ENCODE measurements around the gene KCNQ1OT1.

Gene KCNQ1OT1

DNA sequence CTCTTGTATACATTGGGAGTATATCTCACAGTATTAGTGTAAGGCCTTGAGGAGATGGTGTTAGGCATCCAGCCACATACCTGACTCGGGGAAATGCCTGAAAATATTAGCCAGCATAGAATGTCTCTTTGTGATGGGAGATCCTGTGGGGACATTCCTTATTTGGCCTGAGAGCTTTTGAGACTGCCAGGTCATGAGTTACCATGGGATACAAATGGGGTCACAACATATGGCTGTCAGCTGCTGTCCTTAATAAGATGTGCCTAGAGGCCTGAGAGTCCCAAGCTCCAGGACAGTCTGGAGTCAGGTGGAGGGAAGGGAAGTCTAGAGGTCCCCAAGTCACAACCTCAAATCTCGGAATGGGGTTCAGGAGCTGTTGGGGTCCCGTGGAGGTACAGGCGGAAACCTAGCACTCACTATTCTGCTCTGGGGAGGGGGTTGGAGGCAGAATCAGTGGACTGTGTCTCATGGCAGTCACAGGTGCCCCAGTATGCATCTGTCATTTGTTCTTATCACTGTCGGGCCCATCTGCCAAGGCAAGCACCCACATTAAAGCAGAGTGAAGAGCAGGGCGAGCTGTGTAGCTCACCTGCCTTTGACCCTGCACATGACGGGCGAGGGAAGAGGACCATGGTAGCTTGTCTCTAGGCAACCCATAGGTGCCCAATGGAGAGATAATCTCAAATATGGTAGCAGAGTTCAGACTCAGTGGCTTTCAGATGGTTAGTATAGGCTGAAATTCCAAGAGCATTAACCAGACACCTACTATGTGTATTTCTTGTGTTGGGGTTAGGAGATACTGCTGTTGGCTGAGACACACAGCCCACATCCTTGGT, 29.9 kb downstream of the KCNQ1OT1 start:
- TF ChIP-seq ZNF565 (CRISPR knock-in tag; conservative IDR thresholded peaks at IDR 0.05; ENCODE audit: low read depth) (no peak), OSR1 (CRISPR knock-in tag; IDR thresholded peaks at IDR 0.05) (no peak), ZNF70 (CRISPR knock-in tag; IDR thresholded peaks at IDR 0.05) (no peak), SNAI2 (CRISPR knock-in tag; IDR thresholded peaks at IDR 0.05) (no peak), CSRNP3 (CRISPR knock-in tag; IDR thresholded peaks at IDR 0.05) (no peak), ESRRG (CRISPR knock-in tag; IDR thresholded peaks at IDR 0.05) (no peak), ZNF8 (CRISPR knock-in tag; IDR thresholded peaks at IDR 0.05) (no peak), TOX (CRISPR knock-in tag; IDR thresholded peaks at IDR 0.05; ENCODE audit: borderline replicate concordance) (no peak), ZFP3 (CRISPR knock-in tag; IDR thresholded peaks at IDR 0.05) (no peak), PATZ1 (CRISPR knock-in tag; IDR thresholded peaks at IDR 0.05; ENCODE audit: borderline replicate concordance) (no peak), ARNTL (CRISPR knock-in tag; IDR thresholded peaks at IDR 0.05; ENCODE audit: borderline replicate concordance, low read depth) (no peak), CREB5 (CRISPR knock-in tag; IDR thresholded peaks at IDR 0.05; ENCODE audit: low read depth) (no peak), ZC3H10 (CRISPR knock-in tag; IDR thresholded peaks at IDR 0.05) (no peak), ZFP30 (CRISPR knock-in tag; IDR thresholded peaks at IDR 0.05) (no peak)
- TF ChIP-seq, protein P1, sequence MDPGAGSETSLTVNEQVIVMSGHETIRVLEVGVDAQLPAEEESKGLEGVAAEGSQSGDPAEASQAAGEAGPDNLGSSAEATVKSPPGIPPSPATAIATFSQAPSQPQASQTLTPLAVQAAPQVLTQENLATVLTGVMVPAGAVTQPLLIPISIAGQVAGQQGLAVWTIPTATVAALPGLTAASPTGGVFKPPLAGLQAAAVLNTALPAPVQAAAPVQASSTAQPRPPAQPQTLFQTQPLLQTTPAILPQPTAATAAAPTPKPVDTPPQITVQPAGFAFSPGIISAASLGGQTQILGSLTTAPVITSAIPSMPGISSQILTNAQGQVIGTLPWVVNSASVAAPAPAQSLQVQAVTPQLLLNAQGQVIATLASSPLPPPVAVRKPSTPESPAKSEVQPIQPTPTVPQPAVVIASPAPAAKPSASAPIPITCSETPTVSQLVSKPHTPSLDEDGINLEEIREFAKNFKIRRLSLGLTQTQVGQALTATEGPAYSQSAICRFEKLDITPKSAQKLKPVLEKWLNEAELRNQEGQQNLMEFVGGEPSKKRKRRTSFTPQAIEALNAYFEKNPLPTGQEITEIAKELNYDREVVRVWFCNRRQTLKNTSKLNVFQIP (CRISPR knock-in tag; IDR thresholded peaks at IDR 0.05; ENCODE audit: borderline replicate concordance, low read depth), result no peak
- no peak for ATAC-seq

- ATAC-seq, result no peak
- TF ChIP-seq TOX (CRISPR knock-in tag; IDR thresholded peaks at IDR 0.05; ENCODE audit: borderline replicate concordance) (no peak), ZFP3 (CRISPR knock-in tag; IDR thresholded peaks at IDR 0.05) (no peak), CSDC2 (CRISPR knock-in tag; IDR thresholded peaks at IDR 0.05) (no peak), ESRRG (CRISPR knock-in tag; IDR thresholded peaks at IDR 0.05) (no peak), ARNTL (CRISPR knock-in tag; IDR thresholded peaks at IDR 0.05; ENCODE audit: borderline replicate concordance, low read depth) (no peak), CREB5 (CRISPR knock-in tag; IDR thresholded peaks at IDR 0.05; ENCODE audit: low read depth) (no peak)
These were observed 30.9 kb downstream of the KCNQ1OT1 start for GRCh38 chr11:2668876-2669275.

DNA sequence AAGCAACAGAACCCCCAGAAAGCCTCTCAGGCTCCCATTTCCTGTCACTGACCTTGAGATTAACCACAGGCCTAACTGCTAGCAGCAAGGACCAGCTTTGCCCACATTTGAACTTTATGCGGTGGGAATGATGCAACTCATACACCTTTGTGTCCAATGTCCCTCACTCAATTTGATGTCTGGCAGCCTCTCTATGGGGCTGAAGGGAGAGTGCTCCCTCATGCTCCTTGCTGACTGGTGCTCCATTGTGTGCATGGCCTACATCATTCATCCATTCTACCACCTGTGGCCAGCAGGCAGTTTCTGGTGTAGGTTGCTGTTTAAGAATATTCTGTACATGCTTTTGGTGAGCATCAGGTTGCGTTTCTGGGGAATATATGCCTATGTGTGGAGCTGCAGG, 31.9 kb downstream of the KCNQ1OT1 start:
- TF ChIP-seq ZNF8 (CRISPR knock-in tag; IDR thresholded peaks at IDR 0.05) (no peak), SNAI2 (CRISPR knock-in tag; IDR thresholded peaks at IDR 0.05) (no peak), BACH2 (CRISPR knock-in tag; IDR thresholded peaks at IDR 0.05; ENCODE audit: borderline replicate concordance) (no peak), GLIS3 (CRISPR knock-in tag; IDR thresholded peaks at IDR 0.05) (no peak), ZNF565 (CRISPR knock-in tag; conservative IDR thresholded peaks at IDR 0.05; ENCODE audit: low read depth) (no peak), TOX (CRISPR knock-in tag; IDR thresholded peaks at IDR 0.05; ENCODE audit: borderline replicate concordance) (no peak), ZNF70 (CRISPR knock-in tag; IDR thresholded peaks at IDR 0.05) (no peak), ZFP3 (CRISPR knock-in tag; IDR thresholded peaks at IDR 0.05) (no peak)
- TF ChIP-seq, protein P1 (CRISPR knock-in tag; IDR thresholded peaks at IDR 0.05; ENCODE audit: borderline replicate concordance, low read depth), result no peak
- ATAC-seq, result no peak
